AG10803 (cell line): ENCODE results near the gene CMTM1.
"Not testable (repeated sequence)": the region's sequence is repeated elsewhere in the genome, so short reads cannot be mapped to it uniquely, and the experiment has no call there.

ENCODE experiments used
- DNase-seq: peaks from one replicate; pipeline ENCODE4 v3.0.0; 2010; ENCODE audit warnings: low read depth
- H3K4me3 ChIP-seq: 2 replicates; pipeline ENCODE4 v1.5.1; 2011; ENCODE audit warnings: mild to moderate bottlenecking, low read length, control low read depth
- CTCF ChIP-seq: conservative IDR thresholded peaks from 2 replicates; pipeline ENCODE4 v1.5.1; 2011; ENCODE audit warnings: mild to moderate bottlenecking, low read length, control low read depth, inconsistent platforms

Gene CMTM1

GRCh38 chr16:66604376-66605176 is 38.3 kb downstream of the CMTM1 start, which contains the start of gene CMTM3:
CMTM3 (plus strand) TSS chr16:66604704; CDS start chr16:66604806, 102 bp downstream.
- peak; percentile 49 for DNase-seq
- peak; percentile 52 for TF ChIP-seq CTCF
- peak within 1 kb of the TSS; percentile 75 for H3K4me3 ChIP-seq

- peak overlapping the region; percentile 75 for H3K4me3 ChIP-seq
- TF ChIP-seq CTCF = no peak
- DNase-seq = peak; percentile 36
These were observed 39.1 kb downstream of the CMTM1 start for GRCh38 chr16:66605177-66605978.

GRCh38 chr16:66605979-66606751 is 39.9 kb downstream of the CMTM1 start:
- no peak for DNase-seq
- peak overlapping the region; percentile 75 for H3K4me3 ChIP-seq
- TF ChIP-seq CTCF = no peak

- peak; percentile 87 for TF ChIP-seq CTCF
- DNase-seq = peak; percentile 90
- H3K4me3 ChIP-seq = no peak overlapping the region
These were observed 42.3 kb downstream of the CMTM1 start for GRCh38 chr16:66608241-66609138.

GRCh38 chr16:66609139-66609510 is 42.9 kb downstream of the CMTM1 start:
- TF ChIP-seq CTCF = no peak
- H3K4me3 ChIP-seq = no peak overlapping the region
- DNase-seq = no peak

- no peak for TF ChIP-seq CTCF
- no peak overlapping the region for H3K4me3 ChIP-seq
- DNase-seq = no peak
These were observed 44.0 kb downstream of the CMTM1 start for GRCh38 chr16:66610111-66610820.

GRCh38 chr16:66611911-66612310 is 45.7 kb downstream of the CMTM1 start:
- H3K4me3 ChIP-seq, DNase-seq: not testable (repeated sequence)
